Measurements from ENCODE around the gene TMED3.

GRCh38 chr15:79329171-79329611, 18.3 kb downstream of the TMED3 start:
- TF ChIP-seq CTCF (conservative IDR thresholded peaks at IDR 0.05 in 1 of 2, IDR thresholded peaks at IDR 0.05 in 1 of 2; ENCODE audit: extremely low read depth in 1 of 2, insufficient read depth in 1 of 2, low read depth in 1 of 2, low read length in 2 of 2): no peak
- TF ChIP-seq EZH2 (IDR thresholded peaks at IDR 0.05; ENCODE audit: borderline replicate concordance, low read length): no peak

Data from mammary epithelial cell (primary cell).